ENCODE data around the gene MUC5AC. TPM values are rescaled to one million over a fixed set of nuclear protein-coding genes. Genes with fewer than 3 reads are reported as not detected.

MUC5AC gene
- total RNA-seq, 1 experiment from 2014 or later = not detected

- H3K4me3 ChIP-seq (ENCODE audit: low read depth, low read length, poor library complexity, severe bottlenecking) = no peak overlapping the region
- intact Hi-C loops (cut with micrococcal nuclease; ENCODE audit: unreplicated experiment) = no loop called here
- POLR2A ChIA-PET (ENCODE audit: low non-redundant PET) = no interaction called here
- BruUV-seq (replicated peaks) = no TSS peak
- TF ChIP-seq, protein P1, sequence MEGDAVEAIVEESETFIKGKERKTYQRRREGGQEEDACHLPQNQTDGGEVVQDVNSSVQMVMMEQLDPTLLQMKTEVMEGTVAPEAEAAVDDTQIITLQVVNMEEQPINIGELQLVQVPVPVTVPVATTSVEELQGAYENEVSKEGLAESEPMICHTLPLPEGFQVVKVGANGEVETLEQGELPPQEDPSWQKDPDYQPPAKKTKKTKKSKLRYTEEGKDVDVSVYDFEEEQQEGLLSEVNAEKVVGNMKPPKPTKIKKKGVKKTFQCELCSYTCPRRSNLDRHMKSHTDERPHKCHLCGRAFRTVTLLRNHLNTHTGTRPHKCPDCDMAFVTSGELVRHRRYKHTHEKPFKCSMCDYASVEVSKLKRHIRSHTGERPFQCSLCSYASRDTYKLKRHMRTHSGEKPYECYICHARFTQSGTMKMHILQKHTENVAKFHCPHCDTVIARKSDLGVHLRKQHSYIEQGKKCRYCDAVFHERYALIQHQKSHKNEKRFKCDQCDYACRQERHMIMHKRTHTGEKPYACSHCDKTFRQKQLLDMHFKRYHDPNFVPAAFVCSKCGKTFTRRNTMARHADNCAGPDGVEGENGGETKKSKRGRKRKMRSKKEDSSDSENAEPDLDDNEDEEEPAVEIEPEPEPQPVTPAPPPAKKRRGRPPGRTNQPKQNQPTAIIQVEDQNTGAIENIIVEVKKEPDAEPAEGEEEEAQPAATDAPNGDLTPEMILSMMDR (conservative IDR thresholded peaks at IDR 0.05; ENCODE audit: low read depth, low read length) = no peak
- no peak for TF ChIP-seq EZH2 (IDR thresholded peaks at IDR 0.05; ENCODE audit: borderline replicate concordance, low read depth, low read length, poor library complexity, severe bottlenecking)
- no peak overlapping the region for H3K27ac ChIP-seq (ENCODE audit: low read depth, low read length, poor library complexity, severe bottlenecking)
- CTCF ChIA-PET = no interaction called here
- no peak for DNase-seq (ENCODE audit: low spot score)
- H3K4me1 ChIP-seq (ENCODE audit: insufficient read depth, low read length, poor library complexity, severe bottlenecking) = no peaks in the 10 kb centered on the region
- H3K9me3 ChIP-seq (ENCODE audit: low read depth, low read length, poor library complexity, severe bottlenecking) = no peaks in the 10 kb centered on the region
- no peaks in the 10 kb centered on the region for H3K27me3 ChIP-seq (replicated peaks; ENCODE audit: insufficient read depth, low read depth, low read length, poor library complexity)
- no peaks in the 10 kb centered on the region for H3K36me3 ChIP-seq (ENCODE audit: insufficient read depth, low read length, poor library complexity, severe bottlenecking)
Measured at GRCh38 chr11:1160231-1161101, 2.7 kb downstream of the MUC5AC start.

GRCh38 chr11:1161410-1162137 is 3.8 kb downstream of the MUC5AC start:
- TF ChIP-seq EZH2 (IDR thresholded peaks at IDR 0.05; ENCODE audit: borderline replicate concordance, low read depth, low read length, poor library complexity, severe bottlenecking) = no peak
- TF ChIP-seq, protein P1 (conservative IDR thresholded peaks at IDR 0.05; ENCODE audit: low read depth, low read length) = no peak
- no TSS peak for BruUV-seq (replicated peaks)
- Histone ChIP-seq H3K36me3 (ENCODE audit: insufficient read depth, low read length, poor library complexity, severe bottlenecking) (no peaks in the 10 kb centered on the region), H3K9me3 (ENCODE audit: low read depth, low read length, poor library complexity, severe bottlenecking) (no peaks in the 10 kb centered on the region), H3K27ac (ENCODE audit: low read depth, low read length, poor library complexity, severe bottlenecking) (no peak overlapping the region), H3K27me3 (replicated peaks; ENCODE audit: insufficient read depth, low read depth, low read length, poor library complexity) (no peaks in the 10 kb centered on the region), H3K4me3 (ENCODE audit: low read depth, low read length, poor library complexity, severe bottlenecking) (no peak overlapping the region), H3K4me1 (ENCODE audit: insufficient read depth, low read length, poor library complexity, severe bottlenecking) (no peaks in the 10 kb centered on the region)
- POLR2A ChIA-PET (ENCODE audit: low non-redundant PET) = no interaction called here
- CTCF ChIA-PET = no interaction called here
- intact Hi-C loops (cut with micrococcal nuclease; ENCODE audit: unreplicated experiment) = no loop called here
- no peak for DNase-seq (ENCODE audit: low spot score)

DNA sequence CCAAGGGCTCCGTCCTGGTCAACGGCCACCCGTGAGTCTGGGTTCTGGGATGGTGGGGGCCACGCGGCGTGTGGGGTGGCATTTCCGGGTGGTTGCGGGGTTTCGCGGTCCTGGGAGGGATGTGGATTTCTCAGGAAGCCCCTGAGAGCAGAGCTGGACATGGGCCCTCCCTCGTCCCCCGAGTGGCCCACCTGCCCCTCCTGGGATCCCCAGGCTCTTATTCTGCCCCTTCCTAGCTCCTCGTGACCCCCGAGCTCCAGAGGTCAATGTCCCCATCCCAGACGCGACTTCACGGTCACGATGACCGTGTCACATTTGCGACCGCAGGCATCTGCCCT is 4.4 kb downstream of the MUC5AC start:
- CTCF ChIA-PET = no interaction called here
- no peaks in the 10 kb centered on the region for H3K9me3 ChIP-seq (ENCODE audit: low read depth, low read length, poor library complexity, severe bottlenecking)
- POLR2A ChIA-PET (ENCODE audit: low non-redundant PET) = no interaction called here
- H3K4me1 ChIP-seq (ENCODE audit: insufficient read depth, low read length, poor library complexity, severe bottlenecking) = no peaks in the 10 kb centered on the region
- no peaks in the 10 kb centered on the region for H3K36me3 ChIP-seq (ENCODE audit: insufficient read depth, low read length, poor library complexity, severe bottlenecking)
- intact Hi-C loops (cut with micrococcal nuclease; ENCODE audit: unreplicated experiment) = no loop called here
- no peak for TF ChIP-seq EZH2 (IDR thresholded peaks at IDR 0.05; ENCODE audit: borderline replicate concordance, low read depth, low read length, poor library complexity, severe bottlenecking)
- TF ChIP-seq, protein P1 (conservative IDR thresholded peaks at IDR 0.05; ENCODE audit: low read depth, low read length) = no peak
- BruUV-seq (replicated peaks) = no TSS peak
- no peaks in the 10 kb centered on the region for H3K27me3 ChIP-seq (replicated peaks; ENCODE audit: insufficient read depth, low read depth, low read length, poor library complexity)
- no peak for DNase-seq (ENCODE audit: low spot score)
- H3K27ac ChIP-seq (ENCODE audit: low read depth, low read length, poor library complexity, severe bottlenecking) = no peak overlapping the region
- H3K4me3 ChIP-seq (ENCODE audit: low read depth, low read length, poor library complexity, severe bottlenecking) = no peak overlapping the region
